HepG2 (cell line): ENCODE results near the gene ATP6V0D1. TPM values are rescaled to one million over a fixed set of nuclear protein-coding genes. Genes with fewer than 3 reads are reported as not detected.

Experiments
- ARID4A ChIP-seq: sonication (generic); formaldehyde crosslinking; IDR thresholded peaks from 2 replicates; pipeline ENCODE4 v1.5.0; 2020; ENCODE audit warnings: mild to moderate bottlenecking, missing genetic modification reagents, borderline replicate concordance
- ERF ChIP-seq: IDR thresholded peaks from 2 replicates; pipeline ENCODE4 v1.6.1; 2018; ENCODE audit warnings: missing biosample characterization, missing genetic modification reagents
- MTA1 ChIP-seq: sonication (generic); formaldehyde crosslinking; IDR thresholded peaks from 2 replicates; pipeline ENCODE4 v1.4.0; 2020; ENCODE audit warnings: missing genetic modification reagents, mild to moderate bottlenecking, borderline replicate concordance
- NRL ChIP-seq: sonication (generic); formaldehyde crosslinking; IDR thresholded peaks from 2 replicates; pipeline ENCODE4 v1.5.0; 2020; ENCODE audit warnings: missing genetic modification reagents, mild to moderate bottlenecking, moderate library complexity, borderline replicate concordance
- PLSCR1 ChIP-seq: sonication (generic); formaldehyde crosslinking; IDR thresholded peaks from 2 replicates; pipeline ENCODE4 v1.5.0; 2020; ENCODE audit warnings: missing genetic modification reagents, mild to moderate bottlenecking, borderline replicate concordance
- RAD21 ChIP-seq: fragments of 450-650 bp; formaldehyde crosslinking; IDR thresholded peaks from 2 replicates; pipeline ENCODE4 v1.5.0; 2020; ENCODE audit warnings: mild to moderate bottlenecking
- SAP130 ChIP-seq: IDR thresholded peaks from 2 replicates; pipeline ENCODE4 v1.6.1; 2016; ENCODE audit warnings: low read depth
- TEAD2 ChIP-seq: sonication (generic); formaldehyde crosslinking; IDR thresholded peaks from 2 replicates; pipeline ENCODE4 v1.9.0; 2021; ENCODE audit warnings: missing genetic modification reagents
- ZBTB25 ChIP-seq: IDR thresholded peaks from 2 replicates; pipeline ENCODE4 v1.6.1; 2018; ENCODE audit warnings: missing genetic modification reagents
- ZMYM3 ChIP-seq: sonication (generic); formaldehyde crosslinking; IDR thresholded peaks from 2 replicates; pipeline ENCODE4 v1.5.1; 2020; ENCODE audit warnings: mild to moderate bottlenecking, missing genetic modification reagents
- ZNF10 ChIP-seq: sonication (generic); formaldehyde crosslinking; IDR thresholded peaks from 2 replicates; pipeline ENCODE4 v1.4.0; 2020; ENCODE audit warnings: mild to moderate bottlenecking, low read depth, missing genetic modification reagents, borderline replicate concordance
- ZNF460 ChIP-seq: sonication (generic); formaldehyde crosslinking; IDR thresholded peaks from 2 replicates; pipeline ENCODE4 v1.5.1; 2020; ENCODE audit warnings: missing genetic modification reagents, mild to moderate bottlenecking, borderline replicate concordance
- ZNF646 ChIP-seq: sonication (generic); formaldehyde crosslinking; IDR thresholded peaks from 2 replicates; pipeline ENCODE4 v1.9.0; 2021; ENCODE audit warnings: mild to moderate bottlenecking, missing genetic modification reagents
- ZNF816 ChIP-seq: sonication (generic); formaldehyde crosslinking; IDR thresholded peaks from 2 replicates; pipeline ENCODE4 v1.8.0; 2022; ENCODE audit warnings: missing genetic modification reagents, mild to moderate bottlenecking, borderline replicate concordance
- polyA plus RNA-seq, 8 experiments: library from polyadenylated mRNA; depleted of rRNA in 3 of 8; stranded (reverse) in 7 of 8; unstranded in 1 of 8; fragments of >200 nt; fragmentation: Illumina TruSeq in 4 of 8; extraction: Trizol in 4 of 8; gene quantifications; 2 replicates each; pipeline versions ENCODE4 v1.2.1 to v1.2.3, GENCODE V29; 2011 to 2016; ENCODE audit warnings: low read depth in 4 of 8, missing spikeins in 1 of 8, mixed read lengths in 1 of 8; ENCODE audit not compliant: insufficient read depth in 1 of 8
- total RNA-seq, 5 experiments: library from RNA; depleted of rRNA; stranded (reverse); fragments of >200 nt; fragmentation: Illumina TruSeq; extraction: Trizol; gene quantifications; 2 replicates each; pipeline ENCODE4 v1.2.3, GENCODE V29; 2016; ENCODE audit warnings: low read depth in 1 of 5

The ATP6V0D1 gene
- total and polyA plus RNA-seq, 2 of the 13 experiments (the other 11 are each of a cell fraction or from before 2014, with no cell fraction given): 51.1 to 61.3 TPM

GRCh38 chr16:67445913-67446907 is 34.7 kb downstream of the ATP6V0D1 start (continued):
- no peak for TF ChIP-seq PLSCR1 (CRISPR knock-in tag)
- peak; percentile 78; the same call in 1 of the 2 replicates for TF ChIP-seq MTA1 (CRISPR knock-in tag)
- TF ChIP-seq SAP130 (CRISPR knock-in tag): peak; percentile 73
- 0 out of 2 replicates have a peak, but pooled peaks have one; percentile 34 for TF ChIP-seq ERF
- TF ChIP-seq NRL (CRISPR knock-in tag): peak; percentile 72; the same call in 1 of the 2 replicates
- TF ChIP-seq ZNF816 (CRISPR knock-in tag): no peak
- TF ChIP-seq ZNF460 (CRISPR knock-in tag): peak; percentile 25; the same call in 1 of the 2 replicates
- no peak for TF ChIP-seq ZNF10 (CRISPR knock-in tag)
- peak; percentile 77 for TF ChIP-seq ARID4A (CRISPR knock-in tag)
- peak; percentile 56; the same call in 1 of the 2 replicates for TF ChIP-seq ZMYM3 (CRISPR knock-in tag)
- no peak for TF ChIP-seq TEAD2 (CRISPR knock-in tag)
- 0 out of 2 replicates have a peak, but pooled peaks have one; percentile 2 for TF ChIP-seq ZNF646 (CRISPR knock-in tag)
- TF ChIP-seq RAD21 (CRISPR knock-in tag): peak; percentile 56
- no peak for TF ChIP-seq ZBTB25 (CRISPR knock-in tag)
